ENCODE data around the gene YEATS2.

Gene YEATS2

DNA sequence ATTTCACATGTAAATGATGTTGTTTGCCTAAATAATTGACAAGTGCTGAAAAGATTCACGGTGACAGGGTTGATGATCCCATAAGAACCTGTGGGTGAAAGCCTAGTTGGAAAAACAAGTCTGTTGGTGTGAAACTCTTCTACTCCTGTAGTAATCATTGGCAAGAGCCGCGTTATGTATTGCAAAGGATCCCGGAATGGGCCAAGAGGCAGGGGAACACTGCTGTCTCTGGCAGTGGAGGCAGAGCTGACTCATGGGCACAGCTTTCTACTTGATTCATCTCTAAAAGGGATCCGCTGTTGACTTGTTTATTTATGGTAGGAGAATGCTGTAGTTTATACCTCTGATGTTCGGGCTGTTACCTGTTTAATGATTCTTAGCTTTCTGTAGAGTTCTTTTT lies 64.7 kb downstream of the YEATS2 start:
- TF ChIP-seq, protein P1, sequence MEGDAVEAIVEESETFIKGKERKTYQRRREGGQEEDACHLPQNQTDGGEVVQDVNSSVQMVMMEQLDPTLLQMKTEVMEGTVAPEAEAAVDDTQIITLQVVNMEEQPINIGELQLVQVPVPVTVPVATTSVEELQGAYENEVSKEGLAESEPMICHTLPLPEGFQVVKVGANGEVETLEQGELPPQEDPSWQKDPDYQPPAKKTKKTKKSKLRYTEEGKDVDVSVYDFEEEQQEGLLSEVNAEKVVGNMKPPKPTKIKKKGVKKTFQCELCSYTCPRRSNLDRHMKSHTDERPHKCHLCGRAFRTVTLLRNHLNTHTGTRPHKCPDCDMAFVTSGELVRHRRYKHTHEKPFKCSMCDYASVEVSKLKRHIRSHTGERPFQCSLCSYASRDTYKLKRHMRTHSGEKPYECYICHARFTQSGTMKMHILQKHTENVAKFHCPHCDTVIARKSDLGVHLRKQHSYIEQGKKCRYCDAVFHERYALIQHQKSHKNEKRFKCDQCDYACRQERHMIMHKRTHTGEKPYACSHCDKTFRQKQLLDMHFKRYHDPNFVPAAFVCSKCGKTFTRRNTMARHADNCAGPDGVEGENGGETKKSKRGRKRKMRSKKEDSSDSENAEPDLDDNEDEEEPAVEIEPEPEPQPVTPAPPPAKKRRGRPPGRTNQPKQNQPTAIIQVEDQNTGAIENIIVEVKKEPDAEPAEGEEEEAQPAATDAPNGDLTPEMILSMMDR (IDR thresholded peaks at IDR 0.05; ENCODE audit: insufficient read depth, missing control alignments): no peak
- no peak for FAIRE-seq

DNA sequence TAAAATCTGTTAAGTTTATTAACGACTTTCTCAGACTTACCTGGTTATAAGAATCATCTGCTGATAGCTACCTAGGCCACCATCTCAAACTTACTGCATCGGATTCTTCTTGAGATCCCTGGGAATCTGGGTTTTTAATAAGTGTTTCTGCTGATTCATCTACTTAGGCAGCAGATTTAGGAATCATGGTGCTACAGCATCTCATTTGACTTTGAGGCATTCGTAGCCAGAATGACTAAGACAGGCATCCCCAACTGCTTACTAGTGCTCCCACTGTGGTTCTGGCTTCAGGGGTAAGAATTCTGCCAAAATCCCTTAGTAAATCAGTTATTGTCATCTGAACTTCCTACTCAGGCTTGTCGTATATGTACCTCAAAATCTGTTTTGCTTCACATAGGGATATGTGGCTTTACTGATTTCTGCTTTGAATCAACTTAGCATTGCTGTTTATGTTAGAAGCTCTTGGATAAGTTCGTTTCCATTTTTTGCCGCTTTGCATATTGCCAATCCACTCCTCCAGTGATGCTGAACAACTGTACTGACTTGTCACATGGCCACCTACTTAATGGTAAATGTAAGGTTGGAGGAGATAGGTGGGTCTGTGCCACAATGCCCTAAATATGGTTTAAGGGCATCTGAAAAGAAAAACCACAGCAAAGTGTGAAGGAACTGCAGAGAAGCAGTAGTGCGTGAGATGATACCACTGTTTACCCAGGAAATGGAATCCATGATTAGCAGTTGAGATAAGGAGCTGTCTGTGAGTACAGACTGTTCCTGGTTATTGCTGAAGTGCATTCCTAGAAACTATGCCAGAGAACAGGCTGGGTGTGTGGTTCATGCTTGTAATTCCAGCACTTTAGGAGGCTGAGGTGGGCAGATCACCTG lies 67.5 kb downstream of the YEATS2 start:
- DNase-seq (ENCODE audit: insufficient read length, low spot score) (no peak), FAIRE-seq (no peak)
- TF ChIP-seq, protein P1 (IDR thresholded peaks at IDR 0.05; ENCODE audit: insufficient read depth, missing control alignments): no peak

More for the DNA sequence above, 64.7 kb downstream of the YEATS2 start:
- no peak for DNase-seq (ENCODE audit: insufficient read length, low spot score)

DNA sequence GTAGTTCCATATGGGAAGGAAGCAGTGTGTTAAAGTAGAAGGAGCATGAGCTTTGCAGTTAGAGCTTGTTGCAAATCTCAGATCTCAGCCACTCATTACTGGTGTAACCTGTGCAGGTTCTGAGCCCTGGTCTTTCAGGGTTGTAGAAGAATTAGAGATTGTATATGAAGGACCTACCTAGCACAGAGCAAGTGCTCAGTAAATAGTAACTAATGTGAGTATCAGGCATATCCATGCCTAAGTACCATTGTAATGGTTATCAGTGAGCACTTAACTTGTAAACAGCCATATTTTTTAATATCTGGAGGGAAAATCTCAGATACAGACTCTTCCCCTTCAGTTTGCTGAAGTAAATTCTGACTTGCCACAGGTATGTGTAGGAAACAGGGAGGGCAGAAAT lies 68.5 kb downstream of the YEATS2 start:
- no peak for DNase-seq (ENCODE audit: insufficient read length, low spot score)
- TF ChIP-seq, protein P1 (IDR thresholded peaks at IDR 0.05; ENCODE audit: insufficient read depth, missing control alignments): no peak
- no peak for FAIRE-seq

DNA sequence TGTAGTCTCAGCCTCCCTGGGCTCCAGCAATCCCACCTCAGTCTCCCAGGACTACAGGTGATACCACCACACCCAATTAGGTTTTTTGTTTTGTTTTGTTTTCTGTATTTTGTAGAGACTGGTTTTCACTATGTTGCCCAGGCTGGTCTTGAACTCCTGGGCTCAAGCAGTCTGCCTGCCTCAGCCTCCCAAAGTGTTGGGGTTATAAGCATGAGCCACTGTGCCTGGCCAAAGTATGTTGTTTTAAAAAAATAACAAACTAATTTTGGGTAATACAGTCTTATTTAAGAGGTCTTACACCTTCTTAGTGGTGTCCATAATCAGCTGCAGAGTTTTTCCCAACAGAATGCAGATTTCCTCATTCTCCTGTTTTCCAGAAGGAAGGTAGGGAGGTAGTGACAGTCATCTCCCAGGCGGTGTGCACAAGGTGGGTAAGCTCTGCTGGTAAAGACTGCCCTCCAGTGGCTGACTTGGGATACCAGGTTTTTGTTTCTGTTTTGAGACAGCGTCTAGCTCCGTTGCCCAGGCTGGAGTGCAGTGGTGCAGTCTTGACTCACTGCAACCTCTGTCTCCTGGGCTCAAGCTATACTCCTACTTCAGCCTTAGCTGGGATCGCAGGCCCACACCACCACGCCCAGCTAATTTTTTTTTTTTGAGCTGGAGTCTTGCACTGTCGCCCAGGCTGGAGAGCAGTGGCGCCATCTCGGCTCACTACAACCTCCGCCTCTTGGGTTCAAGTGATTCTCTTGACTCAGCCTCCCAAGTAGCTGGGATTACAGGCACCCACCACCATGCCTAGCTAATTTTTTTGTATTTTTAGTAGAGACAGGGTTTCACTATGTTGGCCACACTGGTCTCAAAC lies 69.4 kb downstream of the YEATS2 start:
- DNase-seq (ENCODE audit: insufficient read length, low spot score) (peak; percentile 38), FAIRE-seq (no peak)
- TF ChIP-seq, protein P1 (IDR thresholded peaks at IDR 0.05; ENCODE audit: insufficient read depth, missing control alignments): peak; percentile 92

DNA sequence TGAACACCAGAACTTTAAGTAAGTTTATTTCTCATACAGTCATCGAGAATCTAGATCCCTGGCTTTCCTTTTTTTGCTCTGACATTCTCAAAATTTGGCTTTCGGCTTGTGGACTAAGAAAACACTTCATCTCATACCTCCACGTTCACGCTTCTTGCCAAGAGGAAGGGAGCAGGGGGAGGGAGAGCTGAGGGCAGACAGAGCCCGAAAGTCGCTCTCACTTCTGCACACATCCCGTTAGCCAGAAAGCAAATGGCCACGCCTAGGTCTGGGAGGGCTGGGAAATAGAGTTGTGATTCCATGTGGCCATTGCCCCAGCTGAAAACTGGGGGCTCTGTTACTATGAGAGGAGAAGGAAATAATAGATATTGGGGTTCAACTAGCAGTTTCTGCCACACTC lies 70.5 kb downstream of the YEATS2 start:
- DNase-seq (ENCODE audit: insufficient read length, low spot score): no peak
- TF ChIP-seq, protein P1 (IDR thresholded peaks at IDR 0.05; ENCODE audit: insufficient read depth, missing control alignments): no peak
- no peak for FAIRE-seq

DNA sequence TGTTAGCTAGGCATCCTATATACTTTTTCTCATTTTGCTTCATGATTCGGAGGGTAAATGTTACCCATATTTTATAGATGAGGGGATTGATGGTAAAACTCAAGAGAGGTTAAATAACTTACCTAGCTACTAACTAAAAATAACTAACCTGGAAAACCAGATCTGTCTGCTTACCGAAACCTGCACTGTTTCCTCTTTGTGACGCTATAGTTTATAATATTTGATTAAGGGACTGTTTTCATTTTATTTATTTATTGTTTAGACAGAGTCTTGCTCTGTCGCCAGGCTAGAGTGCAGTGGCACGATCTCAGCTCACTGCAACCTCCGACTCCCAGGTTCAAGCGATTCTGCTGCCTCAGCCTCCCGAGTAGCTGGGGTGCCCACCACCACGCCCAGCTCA lies 71.9 kb downstream of the YEATS2 start:
- DNase-seq (ENCODE audit: insufficient read length, low spot score) (no peak), FAIRE-seq (no peak)
- TF ChIP-seq, protein P1 (IDR thresholded peaks at IDR 0.05; ENCODE audit: insufficient read depth, missing control alignments): no peak
